ENCODE measurements around the gene TTC21B. TPM values are rescaled to one million over a fixed set of nuclear protein-coding genes. Genes with fewer than 3 reads are reported as not detected.
"Not testable (repeated sequence)": the region's sequence is repeated elsewhere in the genome, so short reads cannot be mapped to it uniquely, and the experiment has no call there.

TTC21B gene
- total RNA-seq (10 to 100 TPM; 25.6 to 30.4 TPM), polyA plus RNA-seq (1 to 10 TPM; 6.3 to 9.5 TPM)

DNA sequence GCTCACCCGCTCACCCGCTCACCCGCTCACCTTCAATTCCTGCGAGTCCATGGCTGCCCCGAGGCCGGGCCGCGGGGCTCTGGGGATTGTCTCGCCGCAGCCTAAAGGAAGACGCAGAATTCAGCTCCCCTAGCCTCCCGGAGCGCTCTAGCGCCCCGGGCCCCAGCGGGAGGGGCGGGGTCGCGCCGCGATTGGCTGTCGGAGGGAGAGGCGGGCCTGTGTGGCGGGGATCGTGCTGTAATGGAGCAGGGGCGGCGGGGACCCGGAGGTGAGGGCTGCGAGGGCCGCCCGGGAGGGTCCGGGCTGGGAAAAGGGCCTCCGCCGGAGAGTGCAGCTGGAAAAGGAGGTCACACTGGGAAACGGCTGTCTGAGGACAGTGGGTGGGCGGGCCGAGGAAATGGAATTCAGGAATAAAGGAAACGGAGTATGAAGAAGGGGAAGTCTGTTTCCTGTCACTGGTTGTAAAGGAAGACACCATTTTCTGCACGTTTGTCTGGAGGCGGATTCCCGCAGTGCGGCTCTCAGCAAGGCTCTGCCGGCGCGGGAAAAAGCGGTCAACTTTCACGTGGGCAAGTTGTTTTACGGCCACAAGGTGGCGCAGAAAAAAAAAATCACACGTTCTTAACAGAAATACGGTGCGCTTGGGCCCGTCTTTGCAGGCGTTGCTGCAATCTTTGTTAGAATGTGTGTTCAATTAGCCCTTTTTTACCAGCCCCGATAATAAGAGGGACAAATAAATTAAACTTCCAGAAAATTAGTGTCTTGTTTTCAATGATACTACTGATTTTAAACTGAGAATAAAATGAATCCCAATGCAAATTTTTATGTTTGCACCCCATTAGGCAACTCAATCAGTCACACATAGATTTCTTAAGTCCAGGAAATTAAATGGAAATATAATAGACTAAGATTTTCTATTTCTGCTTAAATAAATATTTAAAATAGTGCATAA lies at the start of gene TTC21B:
TSS of gene TTC21B (minus strand) at position 122 of the 952 bp plus-strand sequence. CDS start at position 51, 71 bp downstream.
- ChIA-PET CTCF (ENCODE audit: partially characterized antibody) (interaction anchor here (0.7 to 2.9 kb wide), 11 partner anchors 9 to 174 kb away, joined by 3 to 24 read pairs (median 4); partner anchors contain the start of gene SCN1A), POLR2A (ENCODE audit: partially characterized antibody) (interaction anchor here (1.0 to 2.0 kb wide), 6 partner anchors 9 to 160 kb away, joined by 3 to 14 read pairs (median 4); partner anchors contain the start of gene GALNT3)
- Mint-ChIP-seq H3K9me3 (no peaks in the 10 kb centered on the region), H3K27ac (peak within 1 kb of the TSS in 3 of 7 donors; percentile 13 to 42 (median 36)), H3K4me3 (peak within 1 kb of the TSS in 4 of 8 donors; percentile 17 to 60 (median 47)), H3K27me3 (no peaks in the 10 kb centered on the region), H3K36me3 (peaks cover 0 to 3% of the 10 kb centered on the region in 2 donors), H3K4me1 (peaks cover 7 to 19% (median 14%) of the 10 kb centered on the region in 4 donors)
- H3K27ac ChIP-seq (ENCODE audit: low read depth, low read length) = peak within 1 kb of the TSS; percentile 79
- peak; percentile 93 to 96 (median 94) for DNase-seq
- peaks cover 41% of the 10 kb centered on the region for H3K4me1 ChIP-seq (ENCODE audit: insufficient read depth, low read length)
- peak within 1 kb of the TSS; percentile 70 to 80 for H3K4me3 ChIP-seq (ENCODE audit: low read length in 2 of 2)
- no peaks in the 10 kb centered on the region for H3K27me3 ChIP-seq (ENCODE audit: insufficient read depth, low read length)
- no peaks in the 10 kb centered on the region for H3K9me3 ChIP-seq (ENCODE audit: control insufficient read depth in 1 of 2, low read length in 2 of 2)
- no peaks in the 10 kb centered on the region for H3K36me3 ChIP-seq (ENCODE audit: insufficient read depth, low read length)
- intact Hi-C loops (cut with micrococcal nuclease) = loop anchor here (1.0 to 10.0 kb wide), 4 partner anchors 82 to 659 kb away; partner anchors contain the start of genes GALNT3 and SCN1A

DNA sequence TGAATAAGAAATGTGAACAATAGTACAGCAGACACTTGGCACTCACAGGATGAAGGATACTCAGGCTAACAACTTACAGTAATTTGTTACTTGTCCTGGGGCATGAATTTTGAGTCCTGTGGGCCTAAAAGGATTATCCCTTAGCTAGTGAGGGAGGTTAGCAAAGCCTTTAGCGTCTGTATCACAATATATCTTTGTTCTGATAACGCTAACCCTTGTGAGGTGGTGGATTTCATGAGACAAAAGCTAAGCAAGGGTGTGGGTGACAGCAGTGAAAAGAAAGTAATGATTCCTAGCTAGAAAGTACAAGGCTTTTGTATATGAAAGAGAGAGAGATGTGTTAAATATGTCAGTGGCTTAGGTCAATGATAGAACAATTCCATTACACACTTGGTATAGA lies 46.8 kb upstream of the TTC21B start:
- ChIA-PET POLR2A (ENCODE audit: partially characterized antibody) (no interaction called here), CTCF (ENCODE audit: partially characterized antibody) (no interaction called here)
- Mint-ChIP-seq H3K9me3 (no peaks in the 10 kb centered on the region), H3K27ac (no peak overlapping the region), H3K4me1 (no peaks in the 10 kb centered on the region), H3K36me3 (no peaks in the 10 kb centered on the region), H3K27me3 (peaks cover 3 to 5% of the 10 kb centered on the region in 2 donors), H3K4me3 (no peak overlapping the region)
- intact Hi-C loops (cut with micrococcal nuclease) = no loop called here
- Histone ChIP-seq H3K9me3 (ENCODE audit: control insufficient read depth in 1 of 2, low read length in 2 of 2) (no peaks in the 10 kb centered on the region), H3K27ac (ENCODE audit: low read depth, low read length) (no peak overlapping the region), H3K4me3 (ENCODE audit: low read length in 2 of 2) (no peak overlapping the region), H3K4me1 (ENCODE audit: insufficient read depth, low read length) (no peaks in the 10 kb centered on the region), H3K27me3 (ENCODE audit: insufficient read depth, low read length) (no peaks in the 10 kb centered on the region), H3K36me3 (ENCODE audit: insufficient read depth, low read length) (no peaks in the 10 kb centered on the region)
- no peak for DNase-seq

DNA sequence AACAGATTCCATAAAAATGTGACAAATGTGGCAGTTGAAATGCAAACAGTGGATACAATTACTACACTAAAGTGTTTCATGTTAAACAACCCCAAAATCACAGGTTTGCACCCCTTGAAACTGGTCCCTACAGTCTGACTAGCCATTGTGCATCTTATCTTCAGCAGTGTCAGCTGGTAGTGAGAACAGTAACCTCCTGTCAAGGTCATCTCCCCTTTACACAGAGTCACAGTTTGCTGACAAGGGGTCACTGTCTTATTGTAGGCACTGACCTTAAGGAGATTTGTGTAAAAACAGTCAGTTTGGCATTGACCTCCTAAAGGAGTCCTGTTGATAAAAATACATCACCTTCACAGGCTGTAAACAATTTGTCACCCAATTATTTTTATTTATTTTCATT lies 37.3 kb upstream of the TTC21B start:
- intact Hi-C loops (cut with micrococcal nuclease) = no loop called here

DNA sequence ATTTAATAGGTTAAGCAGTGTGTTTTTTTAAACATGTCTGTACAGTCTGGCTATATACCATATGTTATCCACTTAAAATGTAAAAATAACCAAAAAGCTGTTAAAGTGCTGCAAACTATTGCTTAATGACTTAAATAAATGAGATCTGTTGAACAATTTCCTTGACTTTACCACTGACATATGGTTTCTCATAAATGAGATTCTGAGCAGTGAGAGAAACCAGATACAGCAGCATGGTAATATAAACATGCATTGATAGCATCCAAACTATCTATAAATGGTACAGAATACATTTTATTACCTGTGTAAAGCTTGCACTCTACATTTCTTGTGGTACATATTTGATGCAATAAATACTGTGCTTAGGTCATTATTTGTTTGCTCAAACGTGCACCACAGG lies 36.3 kb upstream of the TTC21B start:
- intact Hi-C loops (cut with micrococcal nuclease) = no loop called here
- Mint-ChIP-seq H3K27me3 (peaks cover 8% of the 10 kb centered on the region in 2 donors), H3K9me3 (peaks cover 0 to 2% (median 0%) of the 10 kb centered on the region in 8 donors), H3K4me3 (no peak overlapping the region), H3K27ac (no peak overlapping the region), H3K4me1 (no peaks in the 10 kb centered on the region), H3K36me3 (no peaks in the 10 kb centered on the region)
- no peaks in the 10 kb centered on the region for H3K9me3 ChIP-seq (ENCODE audit: control insufficient read depth in 1 of 2, low read length in 2 of 2)
- ChIA-PET CTCF (ENCODE audit: partially characterized antibody) (no interaction called here), POLR2A (ENCODE audit: partially characterized antibody) (no interaction called here)
- no peak overlapping the region for H3K27ac ChIP-seq (ENCODE audit: low read depth, low read length)
- H3K36me3 ChIP-seq (ENCODE audit: insufficient read depth, low read length) = no peaks in the 10 kb centered on the region
- no peaks in the 10 kb centered on the region for H3K27me3 ChIP-seq (ENCODE audit: insufficient read depth, low read length)
- H3K4me1 ChIP-seq (ENCODE audit: insufficient read depth, low read length) = no peaks in the 10 kb centered on the region
- no peak for DNase-seq
- no peak overlapping the region for H3K4me3 ChIP-seq (ENCODE audit: low read length in 2 of 2)

More for the DNA sequence above, 37.3 kb upstream of the TTC21B start:
- Histone ChIP-seq H3K4me1 (ENCODE audit: insufficient read depth, low read length) (no peaks in the 10 kb centered on the region), H3K4me3 (ENCODE audit: low read length in 2 of 2) (no peak overlapping the region), H3K36me3 (ENCODE audit: insufficient read depth, low read length) (no peaks in the 10 kb centered on the region), H3K9me3 (ENCODE audit: control insufficient read depth in 1 of 2, low read length in 2 of 2) (no peaks in the 10 kb centered on the region), H3K27ac (ENCODE audit: low read depth, low read length) (no peak overlapping the region), H3K27me3 (ENCODE audit: insufficient read depth, low read length) (no peaks in the 10 kb centered on the region)
- H3K4me1 Mint-ChIP-seq = no peaks in the 10 kb centered on the region
- no peak overlapping the region for H3K4me3 Mint-ChIP-seq
- DNase-seq = no peak
- no peak overlapping the region for H3K27ac Mint-ChIP-seq
- ChIA-PET POLR2A (ENCODE audit: partially characterized antibody) (no interaction called here), CTCF (ENCODE audit: partially characterized antibody) (interaction anchor here (0.8 kb wide), 1 partner anchor 25 kb away, joined by 3 read pairs; no protein-coding TSS in a partner anchor)
- H3K27me3 Mint-ChIP-seq = peaks cover 6 to 8% of the 10 kb centered on the region in 2 donors
- H3K36me3 Mint-ChIP-seq = no peaks in the 10 kb centered on the region
- H3K9me3 Mint-ChIP-seq = peaks cover 0 to 2% (median 0%) of the 10 kb centered on the region in 8 donors

DNA sequence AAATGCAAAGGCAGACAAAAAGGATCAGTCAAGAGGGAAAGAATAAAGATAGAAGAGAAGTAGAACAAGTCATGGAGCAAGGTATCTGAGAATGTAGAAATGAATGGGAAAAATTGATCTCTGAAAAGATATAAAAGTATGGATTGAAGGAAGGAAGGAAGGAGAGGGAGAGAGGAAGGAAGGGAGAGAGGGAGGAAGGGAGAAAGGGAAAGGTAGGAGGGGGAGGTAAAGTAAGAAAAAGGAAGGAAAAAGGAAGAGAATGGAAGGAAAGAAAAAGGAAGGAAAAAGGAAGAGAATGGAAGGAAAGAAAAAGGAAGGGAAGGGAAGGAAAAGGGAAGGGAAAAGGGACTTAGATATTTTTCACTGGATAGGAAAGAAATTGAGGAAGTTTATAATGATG lies 31.5 kb upstream of the TTC21B start:
- CTCF ChIA-PET (ENCODE audit: partially characterized antibody) = no interaction called here
- no peak overlapping the region for H3K4me3 Mint-ChIP-seq
- peaks cover 0 to 5% (median 0%) of the 10 kb centered on the region in 8 donors for H3K9me3 Mint-ChIP-seq
- Histone ChIP-seq H3K9me3 (ENCODE audit: control insufficient read depth in 1 of 2, low read length in 2 of 2) (no peaks in the 10 kb centered on the region), H3K27ac (ENCODE audit: low read depth, low read length) (no peak overlapping the region), H3K27me3 (ENCODE audit: insufficient read depth, low read length) (no peaks in the 10 kb centered on the region), H3K4me3 (ENCODE audit: low read length in 2 of 2) (no peak overlapping the region), H3K4me1 (ENCODE audit: insufficient read depth, low read length) (no peaks in the 10 kb centered on the region), H3K36me3 (ENCODE audit: insufficient read depth, low read length) (no peaks in the 10 kb centered on the region)
- DNase-seq = no peak
- POLR2A ChIA-PET (ENCODE audit: partially characterized antibody) = no interaction called here
- H3K4me1 Mint-ChIP-seq = no peaks in the 10 kb centered on the region
- intact Hi-C loops (cut with micrococcal nuclease) = no loop called here
- peak overlapping the region in 1 of 7 donors; percentile 33 for H3K27ac Mint-ChIP-seq
- peaks cover 9 to 16% of the 10 kb centered on the region in 2 donors for H3K27me3 Mint-ChIP-seq
- no peaks in the 10 kb centered on the region for H3K36me3 Mint-ChIP-seq

DNA sequence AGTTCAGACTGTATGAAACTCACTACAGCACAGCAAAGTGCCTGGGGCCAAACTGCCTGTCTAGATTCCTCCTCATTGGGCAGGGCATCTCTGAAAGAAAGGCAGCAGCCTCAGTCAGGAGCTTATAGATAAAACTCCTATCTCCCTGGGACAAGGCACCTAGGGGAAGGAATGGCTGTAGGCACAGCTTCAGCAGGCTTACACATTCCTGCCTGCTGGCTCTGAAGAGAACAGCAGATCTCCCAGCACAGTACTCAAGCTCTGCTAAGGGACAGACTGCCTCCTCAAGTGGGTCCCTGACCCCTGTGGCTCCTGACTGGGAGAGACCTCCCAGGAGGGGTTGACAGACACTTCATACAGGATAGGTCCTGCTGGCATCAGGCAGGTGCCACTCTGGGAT lies 18.6 kb upstream of the TTC21B start:
- CTCF ChIA-PET (ENCODE audit: partially characterized antibody) = interaction anchor here (0.9 kb wide), 1 partner anchor 18 kb away, joined by 3 read pairs; no protein-coding TSS in a partner anchor
- H3K36me3 ChIP-seq (ENCODE audit: insufficient read depth, low read length); H3K4me3 Mint-ChIP-seq; H3K36me3 Mint-ChIP-seq; H3K4me3 ChIP-seq (ENCODE audit: low read length in 2 of 2); DNase-seq; H3K4me1 Mint-ChIP-seq; H3K27me3 ChIP-seq (ENCODE audit: insufficient read depth, low read length); H3K9me3 Mint-ChIP-seq; H3K4me1 ChIP-seq (ENCODE audit: insufficient read depth, low read length); POLR2A ChIA-PET (ENCODE audit: partially characterized antibody); H3K27ac Mint-ChIP-seq; H3K27ac ChIP-seq (ENCODE audit: low read depth, low read length); intact Hi-C loops (cut with micrococcal nuclease); H3K9me3 ChIP-seq (ENCODE audit: control insufficient read depth in 1 of 2, low read length in 2 of 2): not testable (repeated sequence)
- peaks cover 16 to 17% of the 10 kb centered on the region in 2 donors for H3K27me3 Mint-ChIP-seq

DNA sequence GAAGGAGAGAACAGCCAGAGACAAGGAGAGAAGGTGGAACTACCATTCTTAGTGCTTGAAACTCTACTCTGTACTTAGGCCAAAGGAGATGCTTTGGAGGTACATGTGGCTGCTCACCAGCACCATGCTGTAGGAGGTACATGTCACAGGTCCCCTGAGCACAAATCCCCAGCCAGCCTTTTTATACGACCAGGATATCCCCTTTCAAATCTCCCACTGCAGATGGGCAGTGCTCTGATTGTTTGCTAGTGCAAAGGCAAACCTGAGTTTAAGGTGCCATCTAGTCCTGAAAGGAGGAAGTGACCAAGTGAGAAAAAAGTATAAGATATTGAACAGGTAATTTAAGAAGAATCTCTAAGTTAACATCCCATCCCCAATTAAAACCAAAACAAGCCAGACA lies 17.1 kb upstream of the TTC21B start:
- Mint-ChIP-seq H3K4me1 (no peaks in the 10 kb centered on the region), H3K9me3 (peaks cover 0 to 4% (median 0%) of the 10 kb centered on the region in 8 donors), H3K27me3 (peaks cover 19 to 20% of the 10 kb centered on the region in 2 donors), H3K27ac (no peak overlapping the region), H3K4me3 (no peak overlapping the region), H3K36me3 (no peaks in the 10 kb centered on the region)
- ChIA-PET POLR2A (ENCODE audit: partially characterized antibody) (no interaction called here), CTCF (ENCODE audit: partially characterized antibody) (no interaction called here)
- Histone ChIP-seq H3K4me1 (ENCODE audit: insufficient read depth, low read length) (no peaks in the 10 kb centered on the region), H3K4me3 (ENCODE audit: low read length in 2 of 2) (no peak overlapping the region), H3K9me3 (ENCODE audit: control insufficient read depth in 1 of 2, low read length in 2 of 2) (no peaks in the 10 kb centered on the region), H3K36me3 (ENCODE audit: insufficient read depth, low read length) (no peaks in the 10 kb centered on the region), H3K27me3 (ENCODE audit: insufficient read depth, low read length) (no peaks in the 10 kb centered on the region), H3K27ac (ENCODE audit: low read depth, low read length) (no peak overlapping the region)
- no peak for DNase-seq
- intact Hi-C loops (cut with micrococcal nuclease) = no loop called here

Measured in CD4-positive, alpha-beta memory T cell (primary cell).